Suppressor macrophage treated with lipopolysaccharide for 1 hour (primary cell): ENCODE data around the gene MLLT1.
"Not testable (repeated sequence)": the region's sequence is repeated elsewhere in the genome, so short reads cannot be mapped to it uniquely, and the experiment has no call there.

ENCODE experiments used
- DNase-seq, 3 donors: peaks; one replicate each; pipeline ENCODE4 v3.0.0-alpha.2; 2020 to 2022

The MLLT1 gene

GRCh38 chr19:6279931-6280591 is at the start of gene MLLT1:
TSS of gene MLLT1 (minus strand) at chr19:6279975. CDS start at chr19:6279784, 191 bp downstream.
- DNase-seq: peak; percentile 96 to 99 (median 98)

GRCh38 chr19:6326815-6327214 is 47.0 kb upstream of the MLLT1 start:
- no peak for DNase-seq

GRCh38 chr19:6325614-6326013 is 45.8 kb upstream of the MLLT1 start:
- DNase-seq: no peak

GRCh38 chr19:6324757-6325156 is 45.0 kb upstream of the MLLT1 start:
- no peak for DNase-seq

GRCh38 chr19:6322284-6322683 is 42.5 kb upstream of the MLLT1 start:
- no peak for DNase-seq

- no peak for DNase-seq
Observed at GRCh38 chr19:6319376-6319775, 39.6 kb upstream of the MLLT1 start.

- no peak for DNase-seq
Observed at GRCh38 chr19:6318772-6319171, 39.0 kb upstream of the MLLT1 start.

GRCh38 chr19:6315646-6316045 is 35.9 kb upstream of the MLLT1 start:
- DNase-seq: not testable (repeated sequence)

GRCh38 chr19:6313398-6313969 is 33.7 kb upstream of the MLLT1 start:
- DNase-seq: no peak

- DNase-seq: no peak
Observed at GRCh38 chr19:6312018-6312417, 32.2 kb upstream of the MLLT1 start.

GRCh38 chr19:6298413-6298812 is 18.6 kb upstream of the MLLT1 start:
- DNase-seq: no peak

- no peak for DNase-seq
Observed at GRCh38 chr19:6297202-6297601, 17.4 kb upstream of the MLLT1 start.

GRCh38 chr19:6292006-6292405 is 12.2 kb upstream of the MLLT1 start:
- peak in 1 of 3 donors; percentile 31 for DNase-seq

GRCh38 chr19:6288737-6289136 is 9.0 kb upstream of the MLLT1 start:
- no peak for DNase-seq

- DNase-seq: no peak
Observed at GRCh38 chr19:6287269-6287885, 7.6 kb upstream of the MLLT1 start.

- DNase-seq: no peak
Observed at GRCh38 chr19:6286676-6287075, 6.9 kb upstream of the MLLT1 start.

GRCh38 chr19:6282393-6282792 is 2.6 kb upstream of the MLLT1 start:
- DNase-seq: not testable (repeated sequence)

GRCh38 chr19:6279620-6279930 is 200 bp downstream of the MLLT1 start:
- DNase-seq: no peak

- DNase-seq: no peak
Observed at GRCh38 chr19:6278740-6279619, 795 bp downstream of the MLLT1 start.

GRCh38 chr19:6278051-6278450 is 1.7 kb downstream of the MLLT1 start:
- no peak for DNase-seq

GRCh38 chr19:6276447-6276846 is 3.3 kb downstream of the MLLT1 start:
- no peak for DNase-seq

GRCh38 chr19:6275170-6275744 is 4.5 kb downstream of the MLLT1 start:
- DNase-seq: no peak

GRCh38 chr19:6274756-6275155 is 5.0 kb downstream of the MLLT1 start:
- DNase-seq: no peak
